LNCaP clone FGC (cell line): ENCODE measurements around the gene KLF18.

ENCODE experiments used
- DNase-seq: peaks from one replicate; pipeline ENCODE4 v3.0.0-alpha.2; 2011; ENCODE audit warnings: low read depth
- H3K4me3 ChIP-seq: 2 replicates; pipeline ENCODE4 v1.5.1; 2011; ENCODE audit warnings: mild to moderate bottlenecking, low read depth, low read length, control low read depth
- TF ChIP-seq, protein P1 (sequence below): IDR thresholded peaks from 2 replicates; pipeline ENCODE4 v1.5.1; 2012; ENCODE audit warnings: mild to moderate bottlenecking; ENCODE audit not compliant: control insufficient read depth, insufficient read depth; ENCODE audit errors: extremely low read depth

The KLF18 gene

DNA sequence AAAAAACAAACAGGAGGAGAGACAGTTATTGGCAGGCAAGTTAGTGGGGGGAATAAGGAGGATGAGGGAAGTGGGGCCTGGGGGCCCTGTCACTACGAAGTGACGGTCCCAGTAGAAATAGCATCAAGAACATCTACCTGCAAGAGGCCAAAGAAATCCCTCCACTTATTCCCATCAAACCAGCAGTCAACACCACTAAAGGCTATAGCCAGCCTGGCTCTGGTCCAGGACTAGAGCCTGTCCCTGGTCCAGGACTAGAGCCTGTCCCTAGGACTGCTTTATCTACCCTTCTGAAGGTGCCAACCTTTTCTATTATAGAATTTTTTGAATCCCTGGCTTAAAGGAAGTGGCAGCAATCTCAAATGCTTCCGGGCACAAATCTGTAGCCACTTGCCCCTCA, 3.2 kb downstream of the KLF18 start:
- no peak for DNase-seq

DNA sequence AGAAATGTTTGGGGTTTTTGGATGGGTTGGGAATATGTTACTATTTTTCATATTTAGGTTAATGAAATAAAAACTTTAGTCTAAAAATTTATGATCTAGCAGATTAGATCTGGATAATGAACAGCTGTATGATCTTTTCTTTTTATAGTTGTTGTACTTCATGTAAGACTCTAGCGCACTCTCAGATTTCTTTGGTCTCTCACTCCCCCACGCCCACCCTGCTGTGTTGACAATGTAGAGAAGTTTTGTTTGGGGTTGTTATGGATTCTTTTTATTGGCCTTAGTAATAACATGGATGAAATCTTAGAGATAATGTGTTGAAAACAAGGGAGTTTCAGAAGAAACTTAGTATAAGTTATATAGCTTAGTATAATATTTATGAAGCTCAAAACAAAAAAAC, 5.5 kb downstream of the KLF18 start:
- no peak for DNase-seq
- TF ChIP-seq, protein P1, sequence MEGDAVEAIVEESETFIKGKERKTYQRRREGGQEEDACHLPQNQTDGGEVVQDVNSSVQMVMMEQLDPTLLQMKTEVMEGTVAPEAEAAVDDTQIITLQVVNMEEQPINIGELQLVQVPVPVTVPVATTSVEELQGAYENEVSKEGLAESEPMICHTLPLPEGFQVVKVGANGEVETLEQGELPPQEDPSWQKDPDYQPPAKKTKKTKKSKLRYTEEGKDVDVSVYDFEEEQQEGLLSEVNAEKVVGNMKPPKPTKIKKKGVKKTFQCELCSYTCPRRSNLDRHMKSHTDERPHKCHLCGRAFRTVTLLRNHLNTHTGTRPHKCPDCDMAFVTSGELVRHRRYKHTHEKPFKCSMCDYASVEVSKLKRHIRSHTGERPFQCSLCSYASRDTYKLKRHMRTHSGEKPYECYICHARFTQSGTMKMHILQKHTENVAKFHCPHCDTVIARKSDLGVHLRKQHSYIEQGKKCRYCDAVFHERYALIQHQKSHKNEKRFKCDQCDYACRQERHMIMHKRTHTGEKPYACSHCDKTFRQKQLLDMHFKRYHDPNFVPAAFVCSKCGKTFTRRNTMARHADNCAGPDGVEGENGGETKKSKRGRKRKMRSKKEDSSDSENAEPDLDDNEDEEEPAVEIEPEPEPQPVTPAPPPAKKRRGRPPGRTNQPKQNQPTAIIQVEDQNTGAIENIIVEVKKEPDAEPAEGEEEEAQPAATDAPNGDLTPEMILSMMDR: no peak

More for the DNA sequence above, 3.2 kb downstream of the KLF18 start:
- TF ChIP-seq, protein P1: no peak
- H3K4me3 ChIP-seq: no peak overlapping the region

DNA sequence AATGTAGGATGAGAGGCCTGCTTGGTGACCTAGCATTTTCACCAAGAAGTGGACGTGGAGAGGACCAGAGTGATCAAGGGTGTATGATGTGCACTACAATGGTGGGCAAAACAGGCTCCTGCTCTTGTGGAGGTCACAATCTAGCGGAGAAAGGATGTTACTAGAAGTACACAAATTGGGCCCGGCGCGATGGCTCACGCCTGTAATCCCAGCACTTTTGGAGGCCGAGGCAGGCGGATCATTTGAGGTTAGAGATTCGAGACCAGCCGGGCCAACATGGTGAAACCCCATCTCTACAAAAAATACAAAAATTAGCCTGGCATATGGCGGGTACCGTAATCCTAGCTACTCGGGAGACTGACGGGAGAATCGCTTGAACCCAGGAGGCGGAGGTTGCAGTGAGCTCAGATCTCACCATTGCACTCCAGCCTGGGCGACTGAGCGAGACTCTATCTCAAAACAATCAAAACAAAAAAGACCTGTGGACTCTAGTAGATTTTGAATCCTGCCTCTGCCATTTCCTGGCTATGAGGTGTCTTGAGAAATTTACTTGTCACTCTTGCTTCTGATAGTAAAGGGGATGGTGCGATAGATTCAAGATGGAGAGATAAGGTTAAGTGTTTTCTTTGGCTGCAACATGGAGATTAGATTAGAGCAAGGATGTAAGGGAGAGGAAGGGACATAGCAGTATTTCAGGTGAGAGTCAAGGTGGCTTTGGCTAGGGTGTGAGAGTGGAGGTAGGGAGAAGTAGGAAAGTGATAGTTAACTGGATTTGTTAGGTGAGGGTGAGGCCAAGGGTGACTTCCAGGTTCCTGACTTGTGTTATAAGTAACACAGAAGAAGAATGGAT, 7.1 kb downstream of the KLF18 start:
- TF ChIP-seq, protein P1: no peak
- no peak overlapping the region for H3K4me3 ChIP-seq
- DNase-seq: no peak

More for the DNA sequence above, 5.5 kb downstream of the KLF18 start:
- H3K4me3 ChIP-seq: no peak overlapping the region

DNA sequence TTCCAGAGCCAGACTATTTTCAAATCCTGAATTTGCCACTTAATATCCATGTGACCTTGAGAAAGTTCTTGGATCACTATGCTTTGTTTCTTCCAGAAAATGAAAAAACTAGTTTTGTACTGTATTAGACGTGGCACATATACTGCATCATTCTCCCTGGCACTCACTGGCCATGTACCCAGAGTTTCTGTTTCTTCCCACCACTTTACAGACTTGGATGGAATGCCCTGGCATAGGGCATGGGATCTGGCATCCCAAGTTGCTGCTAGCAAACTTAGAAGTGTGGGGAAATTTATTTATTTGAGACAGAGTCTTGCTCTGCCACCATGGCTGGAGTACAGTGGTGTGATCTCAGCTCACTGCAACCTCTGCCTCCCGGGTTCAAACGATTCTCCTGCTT, 10.0 kb downstream of the KLF18 start:
- TF ChIP-seq, protein P1: no peak
- no peak for DNase-seq
- no peak overlapping the region for H3K4me3 ChIP-seq

DNA sequence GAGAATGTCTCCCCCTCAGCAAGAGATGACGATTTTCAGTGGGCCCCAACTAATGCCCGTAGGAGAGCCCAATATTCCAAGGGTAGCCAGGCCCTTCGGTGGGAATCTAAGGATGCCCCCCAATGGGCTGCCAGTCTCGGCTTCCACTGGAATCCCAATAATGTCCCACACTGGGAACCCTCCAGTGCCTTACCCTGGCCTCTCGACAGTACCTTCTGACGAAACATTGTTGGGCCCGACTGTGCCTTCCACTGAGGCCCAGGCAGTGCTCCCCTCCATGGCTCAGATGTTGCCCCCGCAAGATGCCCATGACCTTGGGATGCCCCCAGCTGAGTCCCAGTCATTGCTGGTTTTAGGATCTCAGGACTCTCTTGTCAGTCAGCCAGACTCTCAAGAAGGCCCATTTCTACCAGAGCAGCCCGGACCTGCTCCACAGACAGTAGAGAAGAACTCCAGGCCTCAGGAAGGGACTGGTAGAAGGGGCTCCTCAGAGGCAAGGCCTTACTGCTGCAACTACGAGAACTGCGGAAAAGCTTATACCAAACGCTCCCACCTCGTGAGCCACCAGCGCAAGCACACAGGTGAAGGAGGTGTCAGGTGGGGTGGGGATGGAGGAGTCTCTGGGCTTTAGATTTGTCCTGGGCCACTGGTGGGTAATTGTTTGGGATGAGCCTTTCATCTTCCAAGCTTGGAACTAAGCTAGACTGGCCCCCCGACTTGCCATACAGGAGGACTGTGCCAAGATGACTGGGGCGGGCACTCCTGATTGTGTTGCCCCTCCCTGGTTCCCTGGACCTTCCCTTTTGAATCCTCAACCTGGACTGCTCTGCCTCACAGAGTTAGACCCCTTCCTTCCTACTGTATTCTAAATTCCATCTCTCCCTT, 11.6 kb downstream of the KLF18 start:
- TF ChIP-seq, protein P1: no peak
- H3K4me3 ChIP-seq: no peak overlapping the region
- no peak for DNase-seq

DNA sequence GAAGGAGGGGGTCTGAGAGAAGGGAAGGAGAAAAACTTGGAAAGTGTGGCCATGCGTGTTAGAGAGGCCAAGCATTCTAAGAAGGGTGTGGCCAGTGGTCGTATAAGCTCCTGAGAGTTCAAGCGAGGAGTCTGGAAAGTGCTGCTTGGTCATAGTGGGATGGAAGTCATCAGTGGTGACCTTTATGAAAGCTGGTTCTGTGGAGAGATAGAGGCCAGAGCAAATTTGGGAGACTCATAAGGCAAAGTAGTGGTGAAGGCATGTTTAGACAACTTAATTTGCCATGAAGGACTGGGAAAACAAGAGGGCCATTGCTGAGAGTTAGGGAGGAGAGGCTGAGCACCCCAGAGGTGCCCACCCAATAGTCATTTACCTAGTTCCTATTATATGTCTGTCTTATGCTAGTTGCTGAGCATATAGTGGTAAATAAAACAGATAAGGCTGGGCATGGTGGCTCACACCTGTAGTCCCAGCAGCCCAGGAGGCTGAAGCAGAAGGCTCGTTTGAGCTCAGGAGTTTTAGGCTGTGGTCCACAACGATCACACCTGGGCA, 21.0 kb downstream of the KLF18 start:
- DNase-seq: no peak
- TF ChIP-seq, protein P1: no peak
- no peak overlapping the region for H3K4me3 ChIP-seq
